T-cell (primary cell): ENCODE measurements around the gene ABCA7. TPM values are rescaled to one million over a fixed set of nuclear protein-coding genes. Genes with fewer than 3 reads are reported as not detected.

Source experiments
- ATAC-seq, 4 experiments: fragments of 200-7000 bp in 3 of 4; fragments of 150-1000 bp in 1 of 4; cut with Tn5 transposase; replicated peaks in 1 of 4; 1 replicate in 3 of 4; 2 replicates in 1 of 4; pipeline ENCODE4 v1.10.0; 2021; ENCODE audit warnings: moderate library complexity in 3 of 4, mild to moderate bottlenecking in 2 of 4, moderate number of reproducible peaks in 1 of 4
- CTCF ChIA-PET, 2 donors: fragments of 300-600 bp; sonication (Branson Sonifier 250); formaldehyde crosslinking; loops; one replicate each; lab custom pipeline; 2022; ENCODE audit warnings: antibody characterized with exemption in 2 of 2; lab: Charles Lee
- POLR2A ChIA-PET, 2 donors: fragments of 300-600 bp; sonication (Branson Sonifier 250); formaldehyde crosslinking; loops; one replicate each; lab custom pipeline; 2022; ENCODE audit warnings: antibody characterized with exemption in 2 of 2; lab: Charles Lee
- DNase-seq, 35 experiments: peaks; one replicate each; pipeline versions ENCODE4 v3.0.0 to v3.0.0-alpha.2; 2013 to 2023
- H3K27ac ChIP-seq: one replicate; pipeline ENCODE4 v1.5.1; 2013; ENCODE audit warnings: low read length
- H3K27me3 ChIP-seq, 2 experiments: replicated peaks in 1 of 2; 1 replicate in 1 of 2; 2 replicates in 1 of 2; pipeline versions ENCODE4 v1.6.1 to v1.7.0; 2013; ENCODE audit warnings: low read length in 1 of 2, mixed read lengths in 1 of 2; ENCODE audit not compliant: control insufficient read depth in 2 of 2, insufficient read depth in 2 of 2; ENCODE audit errors: extremely low read depth in 1 of 2
- H3K36me3 ChIP-seq, 2 donors: 1 replicate in 1 of 2; 2 replicates in 1 of 2; pipeline versions ENCODE4 v1.6.1 to v1.7.0; 2013; ENCODE audit warnings: low read length in 1 of 2; ENCODE audit not compliant: control insufficient read depth in 2 of 2, insufficient read depth in 1 of 2; ENCODE audit errors: extremely low read depth in 1 of 2
- H3K4me1 ChIP-seq, 2 experiments: 1 replicate in 1 of 2; 2 replicates in 1 of 2; pipeline versions ENCODE4 v1.6.1 to v1.7.0; 2013; ENCODE audit warnings: low read length in 2 of 2, mixed read lengths in 1 of 2; ENCODE audit not compliant: insufficient read depth in 2 of 2, control insufficient read depth in 1 of 2; ENCODE audit errors: extremely low read depth in 1 of 2
- H3K4me3 ChIP-seq, 2 donors: 1 replicate in 1 of 2; 2 replicates in 1 of 2; pipeline versions ENCODE4 v1.5.1 to v1.7.0; 2013; ENCODE audit warnings: mild to moderate bottlenecking in 2 of 2, low read length in 1 of 2, moderate library complexity in 1 of 2; ENCODE audit not compliant: control insufficient read depth in 1 of 2; ENCODE audit errors: extremely low read depth in 1 of 2
- H3K9me3 ChIP-seq: 2 replicates; pipeline ENCODE4 v1.7.0; 2013
- H3K27ac Mint-ChIP-seq, 2 donors: one replicate each; pipeline ENCODE4 v1.8.0; 2020 to 2021; ENCODE audit warnings: mild to moderate bottlenecking in 2 of 2, mixed read lengths in 2 of 2
- H3K27me3 Mint-ChIP-seq, 2 donors: one replicate each; pipeline ENCODE4 v1.8.0; 2021 to 2022; ENCODE audit warnings: mixed read lengths in 2 of 2
- H3K36me3 Mint-ChIP-seq: one replicate; pipeline ENCODE4 v1.8.0; 2021; ENCODE audit warnings: mixed read lengths
- H3K4me1 Mint-ChIP-seq, 3 donors: one replicate each; pipeline ENCODE4 v1.8.0; 2020 to 2022; ENCODE audit warnings: mixed read lengths in 3 of 3, mild to moderate bottlenecking in 1 of 3
- H3K4me3 Mint-ChIP-seq, 3 donors: one replicate each; pipeline ENCODE4 v1.8.0; 2020 to 2022; ENCODE audit warnings: mild to moderate bottlenecking in 3 of 3, mixed read lengths in 3 of 3, moderate library complexity in 3 of 3
- H3K9me3 Mint-ChIP-seq, 3 donors: one replicate each; pipeline ENCODE4 v1.8.0; 2020 to 2022; ENCODE audit warnings: mixed read lengths in 3 of 3
- WGBS: methylation state at CpG from one replicate; pipeline ENCODE4 v1.1.5; 2013; ENCODE audit warnings: missing lambda C conversion rate; ENCODE audit not compliant: insufficient coverage; 5-methylcytosine and 5-hydroxymethylcytosine counted together
- total RNA-seq, 35 experiments: library from RNA in 6 of 35; stranded (reverse) in 6 of 35; fragments of 120-200 nt in 1 of 35; gene quantifications; one replicate each; pipeline versions ENCODE4 v1.2.1 to v1.2.4 and lab custom pipeline; 2013 to 2026

The ABCA7 gene
- total RNA-seq, 5 donors from 2014 or later (not counting 1 experiment from before 2014, with no cell fraction given), result 166 to 217 (median 178) TPM

GRCh38 chr19:1105008-1105872 is 65.3 kb downstream of the ABCA7 start:
- DNase-seq (peak in 1 of 35 experiments; percentile 36), ATAC-seq (no peak)
- Histone ChIP-seq H3K9me3 (no peaks in the 10 kb centered on the region), H3K36me3 (peaks cover 0 to 17% of the 10 kb centered on the region in 2 donors), H3K4me1 (peaks cover 8 to 58% of the 10 kb centered on the region in 2 experiments), H3K27me3 (no peaks in the 10 kb centered on the region), H3K27ac (peak overlapping the region; percentile 78), H3K4me3 (peak overlapping the region; percentile 74)
- Mint-ChIP-seq H3K4me1 (peaks cover 19 to 34% (median 33%) of the 10 kb centered on the region in 3 donors), H3K36me3 (no peaks in the 10 kb centered on the region), H3K27ac (peak overlapping the region; percentile 49 to 83), H3K9me3 (no peaks in the 10 kb centered on the region), H3K27me3 (no peaks in the 10 kb centered on the region), H3K4me3 (peak overlapping the region; percentile 72 to 77 (median 74))
- CTCF ChIA-PET, result no interaction called here
- WGBS, result 44% methylated on average over 59 of the region's 69 CpGs
- POLR2A ChIA-PET, result interaction anchor here in 1 of 2 donors (1.1 kb wide), 1 partner anchor 164 kb away, joined by 3 read pairs; no protein-coding TSS in a partner anchor

DNA sequence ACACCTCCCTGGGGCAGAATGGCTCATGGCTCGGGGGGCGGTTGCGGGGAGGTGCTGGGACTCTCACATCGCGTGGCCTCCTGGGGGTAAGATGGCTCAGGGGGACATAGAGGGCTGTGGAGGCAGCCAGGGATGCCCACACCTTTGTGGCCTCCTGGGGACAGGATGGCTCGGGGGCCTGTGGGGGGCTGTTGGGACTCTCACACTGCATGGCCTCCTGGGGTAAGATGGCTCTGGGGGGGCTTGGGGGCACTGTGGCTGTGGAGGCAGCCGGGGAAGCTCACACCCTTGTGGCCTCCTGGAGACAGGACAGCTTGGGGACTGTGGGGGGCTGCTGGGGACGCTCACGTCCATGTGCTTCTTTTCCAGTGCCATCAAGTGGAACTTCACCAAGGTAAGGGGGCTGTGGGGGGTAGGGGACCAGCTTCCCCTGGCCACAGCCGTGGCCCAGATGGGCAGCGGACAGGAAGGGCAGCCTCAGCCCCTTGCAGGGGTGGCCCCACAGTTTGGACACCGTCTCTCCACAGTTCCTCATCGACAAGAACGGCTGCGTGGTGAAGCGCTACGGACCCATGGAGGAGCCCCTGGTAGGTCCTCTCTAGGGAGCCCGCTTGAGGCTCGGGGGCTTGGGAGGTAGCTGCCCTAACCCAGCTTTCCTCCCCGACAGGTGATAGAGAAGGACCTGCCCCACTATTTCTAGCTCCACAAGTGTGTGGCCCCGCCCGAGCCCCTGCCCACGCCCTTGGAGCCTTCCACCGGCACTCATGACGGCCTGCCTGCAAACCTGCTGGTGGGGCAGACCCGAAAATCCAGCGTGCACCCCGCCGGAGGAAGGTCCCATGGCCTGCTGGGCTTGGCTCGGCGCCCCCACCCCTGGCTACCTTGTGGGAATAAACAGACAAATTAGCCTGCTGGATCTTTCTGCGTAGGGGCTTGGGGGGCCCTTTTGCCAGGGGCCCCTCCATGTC is 66.2 kb downstream of the ABCA7 start:
- no peaks in the 10 kb centered on the region for H3K27me3 Mint-ChIP-seq
- POLR2A ChIA-PET, result interaction anchor here in 1 of 2 donors (0.6 kb wide), 1 partner anchor 25 kb away, joined by 6 read pairs; no protein-coding TSS in a partner anchor
- DNase-seq (no peak), ATAC-seq (no peak)
- H3K9me3 Mint-ChIP-seq, result no peaks in the 10 kb centered on the region
- H3K4me3 ChIP-seq, result no peak overlapping the region
- peaks cover 7 to 52% of the 10 kb centered on the region in 2 experiments for H3K4me1 ChIP-seq
- H3K36me3 Mint-ChIP-seq, result no peaks in the 10 kb centered on the region
- peaks cover 16 to 32% (median 29%) of the 10 kb centered on the region in 3 donors for H3K4me1 Mint-ChIP-seq
- H3K36me3 ChIP-seq, result peaks cover 0 to 26% of the 10 kb centered on the region in 2 donors
- no peak overlapping the region for H3K27ac ChIP-seq
- H3K9me3 ChIP-seq, result no peaks in the 10 kb centered on the region
- WGBS, result 92% methylated on average over 30 of the region's 32 CpGs
- CTCF ChIA-PET, result interaction anchor here in 1 of 2 donors (0.7 kb wide), 1 partner anchor 130 kb away, joined by 3 read pairs; no protein-coding TSS in a partner anchor
- H3K4me3 Mint-ChIP-seq, result peak overlapping the region; percentile 50 to 74 (median 72)
- no peaks in the 10 kb centered on the region for H3K27me3 ChIP-seq
- H3K27ac Mint-ChIP-seq, result peak overlapping the region; percentile 34 to 57

- no peak for DNase-seq
- Histone ChIP-seq H3K4me3 (no peak overlapping the region), H3K27me3 (no peaks in the 10 kb centered on the region), H3K27ac (no peak overlapping the region), H3K36me3 (peaks cover 0 to 31% of the 10 kb centered on the region in 2 donors), H3K4me1 (peaks cover 4 to 45% of the 10 kb centered on the region in 2 experiments), H3K9me3 (no peaks in the 10 kb centered on the region)
- H3K27me3 Mint-ChIP-seq, result no peaks in the 10 kb centered on the region
- WGBS, result 75% methylated on average over 15 of the region's 17 CpGs
- H3K9me3 Mint-ChIP-seq, result no peaks in the 10 kb centered on the region
- H3K36me3 Mint-ChIP-seq, result no peaks in the 10 kb centered on the region
- ATAC-seq, result no peak
- H3K27ac Mint-ChIP-seq, result peak overlapping the region; percentile 19 to 39
- H3K4me1 Mint-ChIP-seq, result peaks cover 10 to 23% (median 20%) of the 10 kb centered on the region in 3 donors
- H3K4me3 Mint-ChIP-seq, result peak overlapping the region in 1 of 3 donors; percentile 49
- CTCF ChIA-PET, result no interaction called here
- POLR2A ChIA-PET, result no interaction called here
Observed at GRCh38 chr19:1106841-1107660, 67.1 kb downstream of the ABCA7 start.

DNA sequence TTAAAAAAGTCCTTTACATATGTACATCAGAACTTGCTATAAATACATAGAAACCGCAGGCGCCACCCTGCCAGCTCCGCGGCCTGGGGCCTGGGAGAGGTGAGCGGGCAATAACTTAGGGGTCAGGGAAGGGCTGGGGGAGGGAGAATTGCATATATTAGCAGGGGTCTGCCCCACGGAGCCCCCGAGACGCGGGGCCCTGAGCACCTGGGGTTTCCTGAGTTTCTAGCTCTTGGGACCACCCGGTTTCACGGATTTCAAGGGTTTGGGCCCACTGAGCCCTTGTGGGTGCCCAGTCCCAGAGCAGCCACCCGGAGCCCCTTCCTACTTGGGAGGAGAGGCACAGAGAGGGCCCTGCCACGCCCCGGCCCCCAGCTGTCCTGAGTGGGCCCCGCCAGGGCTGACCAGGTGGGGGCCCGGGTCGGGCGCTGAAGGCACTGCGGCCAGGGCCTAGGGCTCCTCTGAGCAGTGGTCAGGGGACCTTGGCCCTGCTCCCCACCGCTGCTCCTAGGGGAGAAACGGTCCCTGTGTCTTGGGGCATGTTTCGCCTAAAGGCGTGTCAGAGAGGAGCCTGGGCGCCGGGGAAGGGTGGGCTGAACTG is 67.9 kb downstream of the ABCA7 start:
- Mint-ChIP-seq H3K36me3 (no peaks in the 10 kb centered on the region), H3K9me3 (no peaks in the 10 kb centered on the region), H3K4me3 (no peak overlapping the region), H3K4me1 (peaks cover 7 to 18% (median 15%) of the 10 kb centered on the region in 3 donors), H3K27ac (no peak overlapping the region), H3K27me3 (no peaks in the 10 kb centered on the region)
- no peak overlapping the region for H3K4me3 ChIP-seq
- no peaks in the 10 kb centered on the region for H3K9me3 ChIP-seq
- WGBS, result 95% methylated on average over 19 of the region's 25 CpGs
- ATAC-seq (no peak), DNase-seq (no peak)
- peaks cover 0 to 37% of the 10 kb centered on the region in 2 donors for H3K36me3 ChIP-seq
- H3K4me1 ChIP-seq, result peaks cover 4 to 39% of the 10 kb centered on the region in 2 experiments
- ChIA-PET CTCF (no interaction called here), POLR2A (no interaction called here)
- no peak overlapping the region for H3K27ac ChIP-seq
- H3K27me3 ChIP-seq, result no peaks in the 10 kb centered on the region

DNA sequence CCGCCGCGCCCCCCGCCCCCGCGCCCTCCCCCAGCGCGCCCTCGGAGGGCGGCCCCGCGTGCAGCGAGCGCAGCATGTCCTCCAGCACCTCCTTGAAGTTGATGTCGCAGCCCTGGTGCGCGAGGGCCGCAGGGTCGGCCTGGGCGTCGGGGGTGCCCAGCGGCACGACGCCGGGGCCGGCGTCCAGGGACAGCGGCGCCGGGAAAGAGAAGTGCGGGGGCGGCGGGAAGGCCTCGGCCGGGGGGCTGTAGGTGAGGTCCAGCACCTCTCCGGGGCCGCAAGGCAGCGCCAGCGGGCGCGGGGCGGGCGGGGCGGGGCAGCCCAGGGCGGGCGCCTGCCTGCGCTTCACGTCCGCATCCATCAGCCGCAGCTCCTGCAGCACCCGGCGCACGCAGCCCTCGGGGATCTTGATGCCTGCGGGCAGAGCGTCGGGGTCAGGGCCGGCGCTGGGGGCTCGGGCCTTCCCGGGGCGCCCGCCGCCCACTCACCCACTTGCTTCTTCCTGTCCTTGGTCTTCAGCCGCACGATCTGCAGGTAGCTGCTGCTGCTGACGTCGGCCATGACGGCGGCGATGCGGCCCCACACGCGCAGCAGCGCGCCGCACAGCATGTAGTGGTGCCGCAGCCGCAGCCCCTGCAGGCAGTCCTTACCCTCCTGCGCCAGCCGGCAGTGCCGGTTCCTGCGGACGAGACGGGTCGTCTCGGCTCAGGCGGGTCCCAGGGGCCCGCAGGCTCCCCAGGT is 68.6 kb downstream of the ABCA7 start:
- H3K4me1 ChIP-seq, result peaks cover 4 to 39% of the 10 kb centered on the region in 2 experiments
- H3K4me1 Mint-ChIP-seq, result peaks cover under 1 to 11% (median 11%) of the 10 kb centered on the region in 3 donors
- no peak for DNase-seq
- no peak overlapping the region for H3K27ac ChIP-seq
- no peaks in the 10 kb centered on the region for H3K9me3 Mint-ChIP-seq
- H3K27me3 Mint-ChIP-seq, result no peaks in the 10 kb centered on the region
- H3K27me3 ChIP-seq, result no peaks in the 10 kb centered on the region
- ChIA-PET POLR2A (no interaction called here), CTCF (no interaction called here)
- H3K4me3 ChIP-seq, result no peak overlapping the region
- no peaks in the 10 kb centered on the region for H3K36me3 Mint-ChIP-seq
- no peak for ATAC-seq
- peaks cover 0 to 40% of the 10 kb centered on the region in 2 donors for H3K36me3 ChIP-seq
- H3K9me3 ChIP-seq, result no peaks in the 10 kb centered on the region
- H3K4me3 Mint-ChIP-seq, result no peak overlapping the region
- 96% methylated on average over 78 of the region's 89 CpGs for WGBS
- peak overlapping the region in 1 of 2 donors; percentile 66 for H3K27ac Mint-ChIP-seq
